WTC11 (cell line): Measurements from ENCODE around the gene PRELID2. TPM values are rescaled to one million over a fixed set of nuclear protein-coding genes. Genes with fewer than 3 reads are reported as not detected.
"Not testable (repeated sequence)": the region's sequence is repeated elsewhere in the genome, so short reads cannot be mapped to it uniquely, and the experiment has no call there.

Experiments used
- ATAC-seq: fragments of 200-7000 bp; cut with Tn5 transposase; 2 replicates; pipeline ENCODE4 v1.10.0; 2021; ENCODE audit warnings: mild to moderate bottlenecking, moderate library complexity
- CTCF ChIA-PET: fragments of 300-600 bp; sonication (Branson Sonifier 250); formaldehyde crosslinking; loops from one replicate; lab custom pipeline; 2021; ENCODE audit warnings: antibody characterized with exemption; lab: Charles Lee
- POLR2A ChIA-PET: fragments of 350-600 bp; sonication (Branson Sonifier 250); formaldehyde crosslinking; loops from one replicate; lab custom pipeline; 2021; ENCODE audit warnings: antibody characterized with exemption; lab: Charles Lee
- DNase-seq: peaks from one replicate; pipeline ENCODE4 v3.0.0; 2021; ENCODE audit warnings: low spot score
- H3K27ac Mint-ChIP-seq: 2 replicates; pipeline ENCODE4 v1.8.0; 2021; ENCODE audit warnings: mixed read lengths
- H3K27me3 Mint-ChIP-seq: 2 replicates; pipeline ENCODE4 v1.8.0; 2021; ENCODE audit warnings: low read depth, mild to moderate bottlenecking, moderate library complexity, mixed read lengths
- H3K36me3 Mint-ChIP-seq: 2 replicates; pipeline ENCODE4 v1.8.0; 2021; ENCODE audit warnings: mixed read lengths
- H3K4me1 Mint-ChIP-seq: 2 replicates; pipeline ENCODE4 v1.8.0; 2022; ENCODE audit warnings: mixed read lengths
- H3K4me3 Mint-ChIP-seq: 2 replicates; pipeline ENCODE4 v1.8.0; 2021; ENCODE audit warnings: mild to moderate bottlenecking, moderate library complexity, mixed read lengths
- H3K9me3 Mint-ChIP-seq: 2 replicates; pipeline ENCODE4 v1.8.0; 2021; ENCODE audit warnings: mixed read lengths
- CTCF ChIP-seq: fragments of 200-600 bp; IDR thresholded peaks from 2 replicates; pipeline ENCODE4 v1.8.0; 2022; ENCODE audit warnings: antibody characterized with exemption
- GABPB1 ChIP-seq: sonication (generic); formaldehyde crosslinking; IDR thresholded peaks from 2 replicates; pipeline ENCODE4 v1.8.1; 2023; ENCODE audit warnings: mild to moderate bottlenecking, missing genetic modification reagents
- GTF2I ChIP-seq: fragments of 250-450 bp; sonication (Bioruptor Pico); conservative IDR thresholded peaks from 2 replicates; pipeline ENCODE4 v1.4.0; 2021; ENCODE audit warnings: mild to moderate bottlenecking
- HMGA2 ChIP-seq: fragments of 250-450 bp; sonication (Bioruptor Pico); IDR thresholded peaks from 2 replicates; pipeline ENCODE4 v1.4.0; 2021; ENCODE audit warnings: mild to moderate bottlenecking, moderate library complexity
- JUN ChIP-seq: sonication (generic); formaldehyde crosslinking; IDR thresholded peaks from 2 replicates; pipeline ENCODE4 v1.8.0; 2023; ENCODE audit warnings: mild to moderate bottlenecking, missing genetic modification reagents
- TCF7 ChIP-seq: sonication (generic); formaldehyde crosslinking; IDR thresholded peaks from 2 replicates; pipeline ENCODE4 v1.8.0; 2022; ENCODE audit warnings: mild to moderate bottlenecking, low read depth, missing genetic modification reagents, moderate library complexity
- TEAD4 ChIP-seq: sonication (generic); formaldehyde crosslinking; IDR thresholded peaks from 2 replicates; pipeline ENCODE4 v1.8.0; 2022; ENCODE audit warnings: mild to moderate bottlenecking, missing genetic modification reagents
- ZNF232 ChIP-seq: sonication (generic); formaldehyde crosslinking; IDR thresholded peaks from 2 replicates; pipeline ENCODE4 v1.8.0; 2022; ENCODE audit warnings: mild to moderate bottlenecking, missing genetic modification reagents
- ZNF396 ChIP-seq: fragments of 250-450 bp; sonication (Bioruptor Pico); IDR thresholded peaks from 2 replicates; pipeline ENCODE4 v1.8.0; 2021; ENCODE audit warnings: mild to moderate bottlenecking, moderate library complexity, borderline replicate concordance
- ZNF671 ChIP-seq: fragments of 250-450 bp; sonication (Bioruptor Pico); IDR thresholded peaks from 2 replicates; pipeline ENCODE4 v1.8.0; 2021; ENCODE audit warnings: mild to moderate bottlenecking
- total RNA-seq: library from RNA; stranded (reverse); gene quantifications from 3 replicates; pipeline ENCODE4 v1.2.3, GENCODE V29; 2021
- TF ChIP-seq, protein P1 (sequence below): sonication (generic); formaldehyde crosslinking; IDR thresholded peaks from 2 replicates; pipeline ENCODE4 v1.8.1; 2023; ENCODE audit warnings: mild to moderate bottlenecking, moderate library complexity, missing genetic modification reagents
- TF ChIP-seq, protein P2 (sequence below): sonication (generic); formaldehyde crosslinking; IDR thresholded peaks from 2 replicates; pipeline ENCODE4 v1.8.1; 2023; ENCODE audit warnings: mild to moderate bottlenecking, missing genetic modification reagents, moderate library complexity
- TF ChIP-seq, protein P3 (sequence below): fragments of 250-450 bp; sonication (Bioruptor Pico); IDR thresholded peaks from 2 replicates; pipeline ENCODE4 v1.9.0; 2021; ENCODE audit warnings: moderate library complexity, mild to moderate bottlenecking, inconsistent platforms, borderline replicate concordance
- TF ChIP-seq, protein P4 (sequence below): sonication (generic); formaldehyde crosslinking; conservative IDR thresholded peaks from 2 replicates; pipeline ENCODE4 v1.8.1; 2023; ENCODE audit warnings: mild to moderate bottlenecking, low read depth, missing genetic modification reagents, moderate library complexity

Gene PRELID2
- total RNA-seq, 1 experiment from 2014 or later = 10.0 TPM

GRCh38 chr5:145869753-145870152 lies 34.6 kb upstream of the PRELID2 start (continued):
- TF ChIP-seq TCF7 (no peak), ZNF671 (CRISPR knock-in tag) (no peak), HMGA2 (CRISPR knock-in tag) (no peak), ZNF396 (CRISPR knock-in tag) (no peak), GTF2I (CRISPR knock-in tag) (no peak), ZNF232 (no peak), JUN (CRISPR knock-in tag) (no peak)
- TF ChIP-seq, protein P1, sequence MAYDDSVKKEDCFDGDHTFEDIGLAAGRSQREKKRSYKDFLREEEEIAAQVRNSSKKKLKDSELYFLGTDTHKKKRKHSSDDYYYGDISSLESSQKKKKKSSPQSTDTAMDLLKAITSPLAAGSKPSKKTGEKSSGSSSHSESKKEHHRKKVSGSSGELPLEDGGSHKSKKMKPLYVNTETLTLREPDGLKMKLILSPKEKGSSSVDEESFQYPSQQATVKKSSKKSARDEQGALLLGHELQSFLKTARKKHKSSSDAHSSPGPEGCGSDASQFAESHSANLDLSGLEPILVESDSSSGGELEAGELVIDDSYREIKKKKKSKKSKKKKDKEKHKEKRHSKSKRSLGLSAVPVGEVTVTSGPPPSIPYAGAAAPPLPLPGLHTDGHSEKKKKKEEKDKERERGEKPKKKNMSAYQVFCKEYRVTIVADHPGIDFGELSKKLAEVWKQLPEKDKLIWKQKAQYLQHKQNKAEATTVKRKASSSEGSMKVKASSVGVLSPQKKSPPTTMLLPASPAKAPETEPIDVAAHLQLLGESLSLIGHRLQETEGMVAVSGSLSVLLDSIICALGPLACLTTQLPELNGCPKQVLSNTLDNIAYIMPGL (CRISPR knock-in tag) = no peak
- TF ChIP-seq, protein P2, sequence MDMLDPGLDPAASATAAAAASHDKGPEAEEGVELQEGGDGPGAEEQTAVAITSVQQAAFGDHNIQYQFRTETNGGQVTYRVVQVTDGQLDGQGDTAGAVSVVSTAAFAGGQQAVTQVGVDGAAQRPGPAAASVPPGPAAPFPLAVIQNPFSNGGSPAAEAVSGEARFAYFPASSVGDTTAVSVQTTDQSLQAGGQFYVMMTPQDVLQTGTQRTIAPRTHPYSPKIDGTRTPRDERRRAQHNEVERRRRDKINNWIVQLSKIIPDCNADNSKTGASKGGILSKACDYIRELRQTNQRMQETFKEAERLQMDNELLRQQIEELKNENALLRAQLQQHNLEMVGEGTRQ (CRISPR knock-in tag) = no peak
- TF ChIP-seq, protein P3, sequence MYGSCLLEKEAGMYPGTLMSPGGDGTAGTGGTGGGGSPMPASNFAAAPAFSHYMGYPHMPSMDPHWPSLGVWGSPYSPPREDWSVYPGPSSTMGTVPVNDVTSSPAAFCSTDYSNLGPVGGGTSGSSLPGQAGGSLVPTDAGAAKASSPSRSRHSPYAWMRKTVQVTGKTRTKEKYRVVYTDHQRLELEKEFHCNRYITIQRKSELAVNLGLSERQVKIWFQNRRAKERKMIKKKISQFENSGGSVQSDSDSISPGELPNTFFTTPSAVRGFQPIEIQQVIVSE (CRISPR knock-in tag) = no peak
- TF ChIP-seq, all 79 proteins: peak for 0

DNA sequence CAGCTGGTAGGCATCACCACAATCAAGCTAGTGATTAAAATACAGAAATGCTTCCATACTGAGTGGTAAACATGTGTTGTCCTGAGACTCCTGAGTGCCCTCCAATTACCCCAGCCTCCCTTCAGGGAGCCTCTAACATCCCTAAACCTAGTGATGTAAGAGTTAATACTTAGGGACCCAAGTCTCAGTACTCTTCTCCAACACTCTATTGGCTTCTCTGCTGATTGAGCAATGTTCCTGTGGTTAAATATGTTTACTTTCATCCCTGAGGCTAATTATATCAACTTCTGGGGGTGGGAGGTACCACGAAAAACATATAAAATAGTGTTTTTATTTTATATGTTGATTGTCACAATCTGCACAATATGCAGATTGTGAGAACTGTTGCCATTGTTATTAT lies 32.7 kb upstream of the PRELID2 start:
- H3K27me3 Mint-ChIP-seq = peaks cover 40% of the 10 kb centered on the region
- CTCF ChIA-PET = no interaction called here
- no peaks in the 10 kb centered on the region for H3K4me1 Mint-ChIP-seq
- H3K36me3 Mint-ChIP-seq = no peaks in the 10 kb centered on the region
- no peak overlapping the region for H3K4me3 Mint-ChIP-seq
- H3K27ac Mint-ChIP-seq = no peak overlapping the region
- H3K9me3 Mint-ChIP-seq = peaks cover 6% of the 10 kb centered on the region
- DNase-seq (no peak), ATAC-seq (no peak)
- POLR2A ChIA-PET = no interaction called here
- TF ChIP-seq TEAD4 (CRISPR knock-in tag) = no peak
- TF ChIP-seq, protein P3 (CRISPR knock-in tag) = no peak
- TF ChIP-seq, protein P4, sequence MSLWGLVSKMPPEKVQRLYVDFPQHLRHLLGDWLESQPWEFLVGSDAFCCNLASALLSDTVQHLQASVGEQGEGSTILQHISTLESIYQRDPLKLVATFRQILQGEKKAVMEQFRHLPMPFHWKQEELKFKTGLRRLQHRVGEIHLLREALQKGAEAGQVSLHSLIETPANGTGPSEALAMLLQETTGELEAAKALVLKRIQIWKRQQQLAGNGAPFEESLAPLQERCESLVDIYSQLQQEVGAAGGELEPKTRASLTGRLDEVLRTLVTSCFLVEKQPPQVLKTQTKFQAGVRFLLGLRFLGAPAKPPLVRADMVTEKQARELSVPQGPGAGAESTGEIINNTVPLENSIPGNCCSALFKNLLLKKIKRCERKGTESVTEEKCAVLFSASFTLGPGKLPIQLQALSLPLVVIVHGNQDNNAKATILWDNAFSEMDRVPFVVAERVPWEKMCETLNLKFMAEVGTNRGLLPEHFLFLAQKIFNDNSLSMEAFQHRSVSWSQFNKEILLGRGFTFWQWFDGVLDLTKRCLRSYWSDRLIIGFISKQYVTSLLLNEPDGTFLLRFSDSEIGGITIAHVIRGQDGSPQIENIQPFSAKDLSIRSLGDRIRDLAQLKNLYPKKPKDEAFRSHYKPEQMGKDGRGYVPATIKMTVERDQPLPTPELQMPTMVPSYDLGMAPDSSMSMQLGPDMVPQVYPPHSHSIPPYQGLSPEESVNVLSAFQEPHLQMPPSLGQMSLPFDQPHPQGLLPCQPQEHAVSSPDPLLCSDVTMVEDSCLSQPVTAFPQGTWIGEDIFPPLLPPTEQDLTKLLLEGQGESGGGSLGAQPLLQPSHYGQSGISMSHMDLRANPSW (CRISPR knock-in tag) = no peak

GRCh38 chr5:145864432-145864831 lies 29.3 kb upstream of the PRELID2 start:
- H3K27me3 Mint-ChIP-seq = peaks cover 31% of the 10 kb centered on the region
- POLR2A ChIA-PET, DNase-seq, H3K9me3 Mint-ChIP-seq, H3K4me3 Mint-ChIP-seq, ATAC-seq, H3K27ac Mint-ChIP-seq, H3K36me3 Mint-ChIP-seq, H3K4me1 Mint-ChIP-seq: not testable (repeated sequence)
- CTCF ChIA-PET = interaction anchor here (1.3 kb wide), 1 partner anchor 24 kb away, joined by 4 read pairs; no protein-coding TSS in a partner anchor

DNA sequence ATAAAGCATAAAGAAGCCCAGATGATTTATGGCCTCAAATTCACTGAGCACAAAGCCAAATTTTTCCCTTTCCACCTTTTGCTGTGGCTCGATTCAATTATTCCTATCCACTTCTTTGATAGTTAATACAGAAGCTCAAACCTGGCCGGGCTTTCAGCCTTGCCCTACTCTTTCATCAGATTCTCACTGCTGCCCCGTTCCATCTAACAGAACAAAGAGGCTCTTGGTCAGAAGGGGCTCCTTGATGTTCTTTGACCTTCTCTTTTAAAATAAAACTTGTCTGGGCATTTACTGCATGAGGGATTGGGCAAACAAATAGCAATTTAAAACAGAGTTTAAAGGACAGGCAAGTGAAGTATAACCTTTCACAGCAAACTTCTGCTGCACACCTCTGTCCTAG lies 27.9 kb upstream of the PRELID2 start:
- Mint-ChIP-seq H3K4me1 (no peaks in the 10 kb centered on the region; the same call in 1 of the 2 replicates), H3K36me3 (no peaks in the 10 kb centered on the region), H3K4me3 (no peak overlapping the region), H3K27ac (no peak overlapping the region), H3K27me3 (peaks cover 20% of the 10 kb centered on the region), H3K9me3 (peaks cover 6% of the 10 kb centered on the region; the same call in 1 of the 2 replicates)
- CTCF ChIA-PET = interaction anchor here (1.9 kb wide), 1 partner anchor 25 kb away, joined by 6 read pairs; no protein-coding TSS in a partner anchor
- no peak for ATAC-seq
- POLR2A ChIA-PET = no interaction called here
- TF ChIP-seq CTCF (no peak), GABPB1 (CRISPR knock-in tag) (peak; percentile 50)
- DNase-seq = no peak
